Activated naive CD8-positive, alpha-beta T cell treated with anti-CD3 and anti-CD28 coated beads, Interleukin-2, amount 10 ng/mL, durations not matched to agents 7 days and 5 days (primary cell): ENCODE results near the gene SMTNL1. TPM values are rescaled to one million over a fixed set of nuclear protein-coding genes. Genes with fewer than 3 reads are reported as not detected.

ENCODE experiments used
- ATAC-seq: fragments of 150-1000 bp; cut with Tn5 transposase; one replicate; pipeline ENCODE4 v1.10.0; 2021; ENCODE audit warnings: low read depth, moderate library complexity
- POLR2A ChIA-PET: fragments of 350-600 bp; sonication (Branson Sonifier 250); formaldehyde crosslinking; loops from one replicate; lab custom pipeline; 2021; ENCODE audit warnings: antibody characterized with exemption; lab: Charles Lee
- DNase-seq: peaks from one replicate; pipeline ENCODE4 v3.0.0; 2021
- H3K27ac Mint-ChIP-seq: one replicate; pipeline ENCODE4 v1.8.0; 2022; ENCODE audit warnings: mild to moderate bottlenecking, mixed read lengths
- H3K27me3 Mint-ChIP-seq: one replicate; pipeline ENCODE4 v1.8.0; 2022; ENCODE audit warnings: mild to moderate bottlenecking, moderate library complexity, mixed read lengths
- H3K36me3 Mint-ChIP-seq: one replicate; pipeline ENCODE4 v1.8.0; 2021; ENCODE audit warnings: mild to moderate bottlenecking, mixed read lengths
- H3K4me1 Mint-ChIP-seq: one replicate; pipeline ENCODE4 v1.8.0; 2021; ENCODE audit warnings: mixed read lengths
- H3K4me3 Mint-ChIP-seq: one replicate; pipeline ENCODE4 v1.8.0; 2022; ENCODE audit warnings: mild to moderate bottlenecking, moderate library complexity, mixed read lengths
- H3K9me3 Mint-ChIP-seq: one replicate; pipeline ENCODE4 v1.8.0; 2021; ENCODE audit warnings: mixed read lengths
- total RNA-seq, 2 experiments: library from RNA; stranded (reverse); gene quantifications; one replicate each; pipeline ENCODE4 v1.2.3, GENCODE V29; 2021

SMTNL1 gene
- total RNA-seq, 2 experiments from 2014 or later = not detected

DNA sequence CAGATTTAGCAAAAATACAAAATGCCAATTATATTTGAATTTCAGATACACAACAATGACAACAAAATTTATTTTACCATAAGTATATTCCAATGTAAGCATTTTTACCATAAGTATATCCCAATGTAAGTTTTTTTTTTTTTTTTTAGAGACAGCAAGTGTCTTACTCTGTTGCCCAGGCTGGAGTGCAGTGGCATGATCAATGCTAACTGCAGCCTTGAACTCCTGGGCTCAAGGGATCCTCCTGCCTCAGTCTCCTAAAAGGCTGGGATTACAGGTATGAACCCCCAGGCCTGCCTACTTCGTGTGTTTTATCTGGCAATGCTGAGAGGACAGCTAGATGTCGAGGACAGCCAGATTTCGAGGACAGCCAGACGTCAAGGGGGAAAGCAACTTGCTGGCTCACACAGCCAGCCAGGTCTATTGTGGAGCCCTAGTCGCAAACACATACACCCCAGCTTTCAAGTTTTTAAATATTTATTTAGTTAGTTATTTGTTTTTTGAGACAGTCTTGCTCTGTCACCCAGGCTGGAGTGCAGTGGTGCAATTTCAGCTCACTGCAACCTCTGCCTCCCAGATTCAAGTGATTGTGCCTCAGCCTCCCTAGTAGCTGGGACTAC lies 59.0 kb downstream of the SMTNL1 start:
- Mint-ChIP-seq H3K9me3 (no peaks in the 10 kb centered on the region), H3K27me3 (peaks cover 51% of the 10 kb centered on the region), H3K4me3 (no peak overlapping the region), H3K36me3 (no peaks in the 10 kb centered on the region), H3K4me1 (peaks cover 2% of the 10 kb centered on the region), H3K27ac (no peak overlapping the region)
- DNase-seq (no peak), ATAC-seq (no peak)
- POLR2A ChIA-PET = interaction anchor here (0.6 kb wide), 1 partner anchor 57 kb away, joined by 3 read pairs; no protein-coding TSS in a partner anchor

DNA sequence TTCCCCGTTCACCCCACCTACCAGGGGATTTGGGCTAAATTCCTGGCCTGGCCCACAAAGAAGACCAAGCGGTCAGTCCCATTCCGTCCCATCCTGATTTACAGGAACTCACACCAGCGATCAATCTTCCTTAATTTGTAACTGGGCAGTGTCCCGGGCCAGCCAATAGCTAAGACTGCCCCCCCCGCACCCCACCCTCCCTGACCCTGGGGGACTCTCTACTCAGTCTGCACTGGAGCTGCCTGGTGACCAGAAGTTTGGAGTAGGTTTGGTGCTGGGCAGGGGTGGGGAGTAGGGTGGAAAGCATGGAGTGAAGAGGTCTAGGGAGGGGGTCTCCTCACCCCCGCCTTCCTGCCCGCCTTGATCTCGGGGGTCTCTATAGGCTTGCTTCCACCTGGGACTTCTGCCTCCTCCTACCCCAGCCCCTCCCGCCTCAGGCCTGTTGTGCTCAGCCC lies 60.1 kb downstream of the SMTNL1 start, which contains the start of gene SERPING1:
Gene SERPING1, plus strand, starts transcription at position 225 of the 455 bp plus-strand sequence. CDS start 586 bp downstream, outside the sequence.
- peak within 1 kb of the TSS; percentile 12 for H3K4me3 Mint-ChIP-seq
- no peak for DNase-seq
- POLR2A ChIA-PET = no interaction called here
- ATAC-seq = no peak
- no peaks in the 10 kb centered on the region for H3K9me3 Mint-ChIP-seq
- H3K27ac Mint-ChIP-seq = no peak within 1 kb of the TSS
- no peaks in the 10 kb centered on the region for H3K36me3 Mint-ChIP-seq
- peaks cover 53% of the 10 kb centered on the region for H3K27me3 Mint-ChIP-seq
- H3K4me1 Mint-ChIP-seq = peaks cover 2% of the 10 kb centered on the region

DNA sequence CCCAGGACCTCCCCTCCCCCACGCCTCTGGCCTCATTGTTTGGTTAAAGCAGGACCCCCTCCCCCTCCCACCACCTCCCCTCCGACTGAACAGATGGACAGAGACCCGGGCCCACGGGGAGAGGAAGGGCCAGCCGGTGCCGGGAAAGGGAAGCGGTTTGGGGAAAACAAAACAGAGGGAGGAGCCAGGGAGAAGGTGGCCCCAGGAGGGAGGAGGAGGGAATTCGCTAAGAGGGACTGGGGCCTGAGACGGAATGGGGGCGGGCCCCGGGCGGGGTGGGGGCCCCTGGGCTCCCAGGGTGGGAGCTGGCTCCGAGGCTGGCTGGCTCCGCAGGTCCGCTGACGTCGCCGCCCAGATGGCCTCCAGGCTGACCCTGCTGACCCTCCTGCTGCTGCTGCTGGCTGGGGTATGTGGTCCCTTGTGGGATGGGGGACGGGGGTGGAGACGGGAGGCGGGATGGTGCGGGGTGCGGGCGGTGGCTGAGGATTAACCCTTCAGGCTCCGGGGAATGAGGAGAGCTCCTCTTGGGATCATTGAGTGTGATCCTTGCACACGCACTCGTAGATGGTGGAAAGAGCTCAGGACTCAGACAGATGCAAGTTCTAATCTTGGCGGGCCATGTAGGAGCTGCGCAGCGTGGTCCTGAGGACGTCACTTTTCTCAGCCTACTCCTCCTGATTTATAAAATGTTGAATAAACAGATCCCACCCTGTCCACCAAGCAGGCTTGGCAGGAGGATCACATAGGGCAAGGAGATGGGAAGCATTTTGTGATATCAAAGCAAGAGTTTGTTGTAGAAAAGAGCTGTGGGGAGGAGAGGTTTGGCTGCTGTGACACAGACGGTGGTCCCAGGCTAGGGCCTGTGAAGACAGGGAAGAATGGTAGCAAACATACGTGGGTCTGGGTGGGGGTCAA lies 60.8 kb downstream of the SMTNL1 start:
- no peaks in the 10 kb centered on the region for H3K9me3 Mint-ChIP-seq
- H3K4me3 Mint-ChIP-seq = peak overlapping the region; percentile 12
- POLR2A ChIA-PET = interaction anchor here (0.6 kb wide), 1 partner anchor 38 kb away, joined by 5 read pairs; no protein-coding TSS in a partner anchor
- peaks cover 2% of the 10 kb centered on the region for H3K4me1 Mint-ChIP-seq
- H3K36me3 Mint-ChIP-seq = no peaks in the 10 kb centered on the region
- no peak overlapping the region for H3K27ac Mint-ChIP-seq
- DNase-seq (no peak), ATAC-seq (no peak)
- peaks cover 53% of the 10 kb centered on the region for H3K27me3 Mint-ChIP-seq

DNA sequence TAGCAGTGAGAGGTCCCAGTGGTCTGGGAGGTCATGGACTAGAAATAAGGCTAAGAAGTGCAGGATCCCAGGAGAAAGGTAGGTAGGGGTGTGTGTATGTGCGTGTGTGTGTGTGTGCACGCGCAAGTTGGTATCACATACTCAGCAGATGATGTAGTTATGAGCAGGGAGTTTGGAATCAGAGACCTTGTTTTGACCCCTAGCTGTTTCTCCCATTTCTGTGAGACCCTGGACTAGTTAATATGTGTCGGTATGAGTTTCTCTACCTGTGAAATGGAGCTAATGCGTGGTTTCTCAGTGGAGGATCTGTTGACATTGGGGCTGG lies 61.4 kb downstream of the SMTNL1 start:
- DNase-seq (no peak), ATAC-seq (no peak)
- Mint-ChIP-seq H3K9me3 (no peaks in the 10 kb centered on the region), H3K27me3 (peaks cover 53% of the 10 kb centered on the region), H3K27ac (no peak overlapping the region), H3K4me1 (peaks cover 2% of the 10 kb centered on the region), H3K4me3 (no peak overlapping the region), H3K36me3 (no peaks in the 10 kb centered on the region)
- POLR2A ChIA-PET = interaction anchor here (0.6 kb wide), 1 partner anchor 37 kb away, joined by 5 read pairs; no protein-coding TSS in a partner anchor

DNA sequence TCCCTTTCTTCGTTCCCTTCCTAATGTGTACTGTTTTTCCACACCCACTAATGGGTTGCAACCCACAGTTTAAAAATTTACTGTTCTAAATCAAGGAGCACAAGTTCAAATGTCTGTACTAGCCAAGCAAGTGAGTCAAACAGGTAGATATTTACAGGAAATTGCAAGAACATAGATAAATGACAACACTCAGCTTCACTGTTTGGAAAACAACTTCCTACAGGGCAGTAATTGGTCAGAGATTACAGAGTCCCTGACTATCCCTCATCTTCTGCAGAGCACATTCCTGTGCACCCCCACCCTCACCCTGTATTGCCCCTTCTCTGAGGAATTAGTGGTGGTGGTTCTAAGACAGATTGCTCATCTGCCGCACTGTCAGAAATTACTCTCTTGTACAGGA lies 62.0 kb downstream of the SMTNL1 start:
- POLR2A ChIA-PET = no interaction called here
- ATAC-seq = no peak
- H3K4me3 Mint-ChIP-seq = no peak overlapping the region
- H3K9me3 Mint-ChIP-seq = no peaks in the 10 kb centered on the region
- no peak for DNase-seq
- H3K36me3 Mint-ChIP-seq = no peaks in the 10 kb centered on the region
- peaks cover 2% of the 10 kb centered on the region for H3K4me1 Mint-ChIP-seq
- peaks cover 48% of the 10 kb centered on the region for H3K27me3 Mint-ChIP-seq
- H3K27ac Mint-ChIP-seq = no peak overlapping the region

Other genes starting within 250 kb of the SMTNL1 start
- gene TNKS1BP1, start 212.6 kb upstream of the SMTNL1 start, total RNA-seq = 10 to 100 TPM; 15.7 to 18.0 TPM
- gene SSRP1, start 201.7 kb upstream of the SMTNL1 start, total RNA-seq = 100 to 1,000 TPM; 127 to 130 TPM
- gene P2RX3, start 199.2 kb upstream of the SMTNL1 start, total RNA-seq = not detected
- gene PRG3, start 156.4 kb upstream of the SMTNL1 start, total RNA-seq = not detected
- under 1 TPM in 1 of 2 experiments, not detected in 1; 0.25 TPM for gene PRG2, start 146.9 kb upstream of the SMTNL1 start, total RNA-seq
- gene SLC43A3, start 110.5 kb upstream of the SMTNL1 start, total RNA-seq = 10 to 100 TPM; 67.4 to 67.8 TPM
- gene RTN4RL2, start 77.1 kb upstream of the SMTNL1 start, total RNA-seq = 1 to 10 TPM in 1 of 2 experiments, under 1 TPM in 1; 0.96 to 1.6 TPM
- 10 to 100 TPM; 28.2 to 28.8 TPM for gene SLC43A1, start 21.9 kb upstream of the SMTNL1 start, total RNA-seq
- gene TIMM10, start 6.8 kb upstream of the SMTNL1 start, total RNA-seq = 10 to 100 TPM; 44.0 to 48.1 TPM
- gene UBE2L6, start 30.1 kb downstream of the SMTNL1 start, total RNA-seq = 100 to 1,000 TPM; 220 to 221 TPM
- under 1 TPM; 0.45 to 0.61 TPM for gene SERPING1, start 60.1 kb downstream of the SMTNL1 start, total RNA-seq
- 1 to 10 TPM; 6.9 to 7.1 TPM for gene YPEL4, start 112.3 kb downstream of the SMTNL1 start, total RNA-seq
- 10 to 100 TPM; 17.3 to 18.2 TPM for gene CLP1, start 120.2 kb downstream of the SMTNL1 start, total RNA-seq
- gene ZDHHC5, start 130.5 kb downstream of the SMTNL1 start, total RNA-seq = 10 to 100 TPM; 76.3 to 78.4 TPM
- 10 to 100 TPM; 13.1 to 14.0 TPM for gene MED19, start 174.6 kb downstream of the SMTNL1 start, total RNA-seq
- 10 to 100 TPM; 61.6 to 64.7 TPM for gene TMX2, start 175.0 kb downstream of the SMTNL1 start, total RNA-seq
- 100 to 1,000 TPM; 176 to 178 TPM for gene SELENOH, start 203.9 kb downstream of the SMTNL1 start, total RNA-seq
- not detected for gene BTBD18, start 214.2 kb downstream of the SMTNL1 start, total RNA-seq
- gene CTNND1, start 224.2 kb downstream of the SMTNL1 start, total RNA-seq = 10 to 100 TPM in 1 of 2 experiments, 1 to 10 TPM in 1; 9.3 to 11.2 TPM